Upper lobe of left lung (tissue), 6 donors: ENCODE data around the gene TM4SF18. TPM values are rescaled to one million over a fixed set of nuclear protein-coding genes. Genes with fewer than 3 reads are reported as not detected.

ENCODE experiments used
- ATAC-seq, 2 donors: fragments of 200-7000 bp; cut with Tn5 transposase; one replicate each; pipeline ENCODE4 v1.9.1; 2022; ENCODE audit warnings: mild to moderate bottlenecking in 2 of 2, moderate library complexity in 2 of 2; ENCODE audit not compliant: low FRiP score in 2 of 2
- DNase-seq, 2 donors: peaks; one replicate each; pipeline ENCODE4 v3.0.0-alpha.2; 2019 to 2020
- H3K27ac ChIP-seq, 4 donors: fragments of 200-600 bp; sonication (generic); one replicate each; pipeline ENCODE4 v1.5.1; 2016 to 2019
- H3K27me3 ChIP-seq, 4 donors: fragments of 200-600 bp; sonication (generic); one replicate each; pipeline ENCODE4 v1.5.1; 2017 to 2019
- H3K36me3 ChIP-seq, 4 donors: fragments of 200-600 bp; sonication (generic); one replicate each; pipeline ENCODE4 v1.5.1; 2016 to 2019
- H3K4me1 ChIP-seq, 4 donors: fragments of 200-600 bp; sonication (generic); one replicate each; pipeline ENCODE4 v1.5.1; 2018 to 2019
- H3K4me3 ChIP-seq, 4 donors: fragments of 200-600 bp; sonication (generic); one replicate each; pipeline ENCODE4 v1.5.1; 2017 to 2019; ENCODE audit warnings: mild to moderate bottlenecking in 2 of 4, moderate library complexity in 1 of 4
- H3K9me3 ChIP-seq, 4 donors: fragments of 200-600 bp; sonication (generic); one replicate each; pipeline ENCODE4 v1.5.1; 2018 to 2019
- EP300 ChIP-seq, 4 donors: sonication (generic); formaldehyde crosslinking; IDR thresholded peaks; one replicate each; pipeline ENCODE4 v1.5.1; 2017; ENCODE audit warnings: antibody characterized with exemption in 4 of 4, control low read depth in 2 of 4
- POLR2A ChIP-seq, 4 donors: fragments of 450-650 bp; IDR thresholded peaks; one replicate each; pipeline ENCODE4 v1.5.1; 2016 to 2017; ENCODE audit warnings: antibody characterized with exemption in 4 of 4, mild to moderate bottlenecking in 2 of 4
- POLR2AphosphoS5 ChIP-seq, 2 donors: sonication (generic); formaldehyde crosslinking; IDR thresholded peaks; one replicate each; pipeline ENCODE4 v1.5.1; 2017; ENCODE audit warnings: antibody characterized with exemption in 2 of 2
- WGBS, 2 donors: methylation state at CpG; one replicate each; pipeline ENCODE4 v1.1.5; 2017 to 2018; 5-methylcytosine and 5-hydroxymethylcytosine counted together
- total RNA-seq, 6 donors: library from RNA; depleted of rRNA in 4 of 6; stranded (reverse); fragments of >200 nt in 4 of 6; gene quantifications; one replicate each; pipeline versions ENCODE4 v1.1.0 to v1.2.1, GENCODE V29; 2016 to 2021
- TF ChIP-seq, protein P1 (sequence below), 6 experiments: fragments of 450-650 bp in 4 of 6; fragments of 200-600 bp in 2 of 6; sonication (generic) in 2 of 6; IDR thresholded peaks; one replicate each; pipeline ENCODE4 v1.5.1; 2016 to 2019; ENCODE audit warnings: antibody characterized with exemption in 6 of 6
- donor health status: DM: no; HTN: no; CAD: no; lungs with moderate emphysema.
- donor health status: DM: no; HTN: yes; CAD: no; lungs with severe emphysema.

TM4SF18 gene
- total RNA-seq, 6 donors from 2014 or later = 0.55 to 16.6 (median 2.5) TPM

DNA sequence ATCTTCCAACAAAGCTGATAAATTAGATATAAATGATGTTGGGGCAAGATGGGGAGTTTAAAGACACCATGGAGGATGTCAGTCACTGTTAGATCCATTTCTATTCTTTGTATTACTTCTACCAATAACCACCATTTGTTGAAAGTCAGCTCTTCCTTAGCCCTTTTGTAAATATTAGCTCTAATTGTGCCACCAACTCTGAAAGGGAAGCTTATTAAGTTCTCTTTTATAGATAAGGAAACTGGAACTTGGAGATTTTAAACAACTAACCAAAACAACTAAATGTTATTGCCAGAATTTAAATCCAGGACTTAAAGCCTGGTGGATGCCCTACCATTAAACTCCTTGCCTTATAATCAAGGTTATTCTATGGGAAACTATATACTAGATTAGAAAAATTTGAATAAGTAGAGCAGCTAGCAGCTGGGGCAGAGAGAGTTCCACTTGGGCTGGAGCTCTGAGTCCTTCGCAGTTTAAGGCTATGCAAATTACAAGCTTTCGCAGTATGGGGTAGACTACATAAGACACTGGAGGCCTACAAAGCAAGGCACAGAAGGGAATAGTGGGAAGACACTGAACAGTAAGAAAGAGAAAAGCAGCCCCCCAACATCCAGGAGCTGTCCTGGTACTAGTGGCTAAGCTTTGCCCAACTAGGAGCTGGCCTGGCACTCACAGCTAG is 52.6 kb downstream of the TM4SF18 start:
- no peaks in the 10 kb centered on the region for H3K36me3 ChIP-seq
- ATAC-seq (no peak), DNase-seq (no peak)
- 91 to 93% methylated on average over 2 of the region's 2 CpGs for WGBS, 2 donors
- TF ChIP-seq POLR2A (IDR thresholded peaks at IDR 0.05) = no peak
- TF ChIP-seq, protein P1, sequence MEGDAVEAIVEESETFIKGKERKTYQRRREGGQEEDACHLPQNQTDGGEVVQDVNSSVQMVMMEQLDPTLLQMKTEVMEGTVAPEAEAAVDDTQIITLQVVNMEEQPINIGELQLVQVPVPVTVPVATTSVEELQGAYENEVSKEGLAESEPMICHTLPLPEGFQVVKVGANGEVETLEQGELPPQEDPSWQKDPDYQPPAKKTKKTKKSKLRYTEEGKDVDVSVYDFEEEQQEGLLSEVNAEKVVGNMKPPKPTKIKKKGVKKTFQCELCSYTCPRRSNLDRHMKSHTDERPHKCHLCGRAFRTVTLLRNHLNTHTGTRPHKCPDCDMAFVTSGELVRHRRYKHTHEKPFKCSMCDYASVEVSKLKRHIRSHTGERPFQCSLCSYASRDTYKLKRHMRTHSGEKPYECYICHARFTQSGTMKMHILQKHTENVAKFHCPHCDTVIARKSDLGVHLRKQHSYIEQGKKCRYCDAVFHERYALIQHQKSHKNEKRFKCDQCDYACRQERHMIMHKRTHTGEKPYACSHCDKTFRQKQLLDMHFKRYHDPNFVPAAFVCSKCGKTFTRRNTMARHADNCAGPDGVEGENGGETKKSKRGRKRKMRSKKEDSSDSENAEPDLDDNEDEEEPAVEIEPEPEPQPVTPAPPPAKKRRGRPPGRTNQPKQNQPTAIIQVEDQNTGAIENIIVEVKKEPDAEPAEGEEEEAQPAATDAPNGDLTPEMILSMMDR (IDR thresholded peaks at IDR 0.05) = no peak
- no peak for TF ChIP-seq POLR2AphosphoS5 (IDR thresholded peaks at IDR 0.05)
- TF ChIP-seq EP300 (IDR thresholded peaks at IDR 0.05) = no peak
- no peaks in the 10 kb centered on the region for H3K27me3 ChIP-seq
- H3K4me1 ChIP-seq = peaks cover 17 to 26% (median 19%) of the 10 kb centered on the region in 4 donors
- no peak overlapping the region for H3K27ac ChIP-seq
- no peak overlapping the region for H3K4me3 ChIP-seq
- no peaks in the 10 kb centered on the region for H3K9me3 ChIP-seq

GRCh38 chr3:149278911-149279310 is 54.5 kb downstream of the TM4SF18 start:
- ATAC-seq = no peak
- H3K4me3 ChIP-seq = no peak overlapping the region
- TF ChIP-seq POLR2AphosphoS5 (IDR thresholded peaks at IDR 0.05) (no peak), EP300 (IDR thresholded peaks at IDR 0.05) (no peak), POLR2A (IDR thresholded peaks at IDR 0.05) (no peak)
- TF ChIP-seq, protein P1 (IDR thresholded peaks at IDR 0.05) = no peak

GRCh38 chr3:149277331-149277813 is 56.1 kb downstream of the TM4SF18 start:
- TF ChIP-seq, protein P1 (IDR thresholded peaks at IDR 0.05) = no peak
- TF ChIP-seq POLR2A (IDR thresholded peaks at IDR 0.05) (peak in 1 of 4 donors; percentile 16), POLR2AphosphoS5 (IDR thresholded peaks at IDR 0.05) (peak; percentile 45 to 47), EP300 (IDR thresholded peaks at IDR 0.05) (peak in 2 of 4 donors; percentile 65 to 76)
- no peak overlapping the region for H3K4me3 ChIP-seq
- WGBS, 2 donors = 20 to 24% methylated on average over 3 of the region's 3 CpGs
- H3K9me3 ChIP-seq = no peaks in the 10 kb centered on the region
- no peaks in the 10 kb centered on the region for H3K27me3 ChIP-seq
- no peaks in the 10 kb centered on the region for H3K36me3 ChIP-seq
- H3K4me1 ChIP-seq = peaks cover 19 to 30% (median 25%) of the 10 kb centered on the region in 4 donors
- peak; percentile 43 to 73 for ATAC-seq
- no peak for DNase-seq
- peak overlapping the region; percentile 46 to 75 (median 60) for H3K27ac ChIP-seq

More at GRCh38 chr3:149278911-149279310, 54.5 kb downstream of the TM4SF18 start:
- no peak for DNase-seq
- H3K9me3 ChIP-seq = no peaks in the 10 kb centered on the region
- H3K27ac ChIP-seq = no peak overlapping the region
- peaks cover 19 to 26% (median 22%) of the 10 kb centered on the region in 4 donors for H3K4me1 ChIP-seq
- 16 to 58% methylated on average over 2 of the region's 2 CpGs for WGBS, 2 donors
- H3K36me3 ChIP-seq = no peaks in the 10 kb centered on the region
- H3K27me3 ChIP-seq = no peaks in the 10 kb centered on the region

DNA sequence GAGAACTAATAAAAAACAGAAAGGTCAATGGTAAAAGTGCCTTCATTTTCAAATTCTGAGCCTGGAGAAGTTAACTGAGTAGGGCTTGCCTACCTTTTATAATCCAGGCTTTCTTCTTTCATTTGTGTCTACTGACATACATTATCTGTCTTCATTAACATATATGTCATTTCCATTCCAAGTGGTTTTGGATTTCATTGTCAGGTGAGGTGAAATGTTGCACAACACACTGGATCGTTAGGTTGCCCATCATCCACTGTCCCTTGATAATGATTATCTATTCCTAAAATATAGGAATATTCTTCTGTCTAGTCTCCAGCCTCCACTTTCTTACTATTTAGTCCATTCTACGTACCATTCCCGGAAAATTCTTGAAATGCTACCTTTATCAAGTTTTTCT is 56.8 kb downstream of the TM4SF18 start:
- Histone ChIP-seq H3K4me1 (peaks cover 19 to 30% (median 25%) of the 10 kb centered on the region in 4 donors), H3K9me3 (no peaks in the 10 kb centered on the region), H3K36me3 (no peaks in the 10 kb centered on the region), H3K27me3 (no peaks in the 10 kb centered on the region), H3K4me3 (no peak overlapping the region), H3K27ac (peak overlapping the region in 3 of 4 donors; percentile 46 to 75 (median 67))
- TF ChIP-seq POLR2AphosphoS5 (IDR thresholded peaks at IDR 0.05) = no peak
- TF ChIP-seq POLR2A (IDR thresholded peaks at IDR 0.05) = no peak
- TF ChIP-seq EP300 (IDR thresholded peaks at IDR 0.05) = no peak
- TF ChIP-seq, protein P1 (IDR thresholded peaks at IDR 0.05) = no peak
- ATAC-seq (no peak), DNase-seq (no peak)
- 92 to 97% methylated on average over 3 of the region's 3 CpGs for WGBS, 2 donors
